ENCODE data around the gene FSIP2.
"Not testable (repeated sequence)": the region's sequence is repeated elsewhere in the genome, so short reads cannot be mapped to it uniquely, and the experiment has no call there.

Gene FSIP2

DNA sequence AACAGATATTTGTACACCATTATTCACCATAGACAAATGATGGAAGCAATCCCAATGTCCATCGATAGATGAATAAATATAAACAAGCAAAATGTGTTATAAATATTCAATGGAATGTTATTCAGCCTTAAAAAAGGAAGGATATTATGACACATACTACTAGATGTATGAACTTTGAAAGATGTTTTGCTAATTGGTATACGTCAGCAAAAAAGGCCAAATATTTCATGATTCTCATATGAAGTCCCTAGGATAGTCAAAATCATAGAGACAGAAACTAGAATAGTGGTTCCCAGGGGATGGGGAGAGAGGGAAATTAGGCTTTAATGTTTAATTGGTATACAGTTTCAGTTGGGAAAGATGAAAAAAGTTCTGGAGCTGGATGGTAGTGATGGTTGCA is 85.2 kb downstream of the FSIP2 start:
- H3K27ac ChIP-seq (ENCODE audit: low read depth, low read length), result no peak overlapping the region
- H3K4me1 ChIP-seq (ENCODE audit: control insufficient read depth, insufficient read depth, low read length), result no peaks in the 10 kb centered on the region
- H3K9ac ChIP-seq (ENCODE audit: low read length), result no peak overlapping the region
- no peak overlapping the region for H3K4me3 ChIP-seq (ENCODE audit: low read length)
- no peaks in the 10 kb centered on the region for H3K27me3 ChIP-seq (ENCODE audit: control insufficient read depth, insufficient read depth, low read length)
- no peaks in the 10 kb centered on the region for H3K36me3 ChIP-seq (ENCODE audit: control insufficient read depth, insufficient read depth, low read length)

DNA sequence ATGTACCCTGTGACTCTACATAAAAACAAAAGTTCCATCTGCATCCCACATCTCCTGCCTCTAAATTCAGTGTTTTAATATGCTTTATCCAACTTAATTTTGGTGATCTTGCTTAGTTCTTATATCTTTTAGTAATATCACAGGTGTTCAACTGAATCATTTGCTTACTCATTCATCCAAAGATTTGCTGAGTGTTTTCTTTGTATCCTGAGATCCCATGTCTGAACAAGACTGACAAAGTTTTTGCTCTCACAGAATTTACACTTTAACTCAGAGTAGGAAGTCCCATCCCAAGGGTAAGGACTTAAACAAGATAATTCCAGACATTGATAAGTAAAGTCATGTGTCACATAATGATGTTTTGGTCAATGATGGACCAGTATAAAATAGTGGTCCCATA is 87.0 kb downstream of the FSIP2 start:
- H3K4me1 ChIP-seq (ENCODE audit: control insufficient read depth, insufficient read depth, low read length), result no peaks in the 10 kb centered on the region
- no peak overlapping the region for H3K4me3 ChIP-seq (ENCODE audit: low read length)
- H3K27me3 ChIP-seq (ENCODE audit: control insufficient read depth, insufficient read depth, low read length), result no peaks in the 10 kb centered on the region
- no peaks in the 10 kb centered on the region for H3K36me3 ChIP-seq (ENCODE audit: control insufficient read depth, insufficient read depth, low read length)
- no peak overlapping the region for H3K9ac ChIP-seq (ENCODE audit: low read length)
- H3K27ac ChIP-seq (ENCODE audit: low read depth, low read length), result no peak overlapping the region

DNA sequence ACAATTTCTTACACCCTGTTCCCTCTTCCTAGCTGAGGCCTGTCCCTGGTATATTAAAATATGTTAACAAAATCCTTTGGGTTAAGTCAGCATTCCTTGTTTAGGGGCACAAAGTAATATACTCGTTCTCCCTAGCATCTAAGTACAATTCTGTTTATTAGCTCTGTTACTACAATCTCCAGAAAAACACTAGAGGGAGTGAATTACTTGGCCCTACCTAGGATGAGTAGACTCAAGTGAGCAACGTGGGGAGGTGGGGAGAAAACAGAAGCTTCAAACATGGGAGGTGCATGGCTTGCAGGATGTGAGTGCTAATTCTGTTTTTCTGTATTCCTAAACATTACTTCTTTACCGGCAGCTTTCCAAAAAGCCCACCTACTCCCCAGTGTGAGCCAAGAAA is 89.7 kb downstream of the FSIP2 start:
- Histone ChIP-seq H3K27ac (ENCODE audit: low read depth, low read length) (no peak overlapping the region), H3K4me1 (ENCODE audit: control insufficient read depth, insufficient read depth, low read length) (no peaks in the 10 kb centered on the region), H3K4me3 (ENCODE audit: low read length) (no peak overlapping the region), H3K36me3 (ENCODE audit: control insufficient read depth, insufficient read depth, low read length) (no peaks in the 10 kb centered on the region), H3K9ac (ENCODE audit: low read length) (no peak overlapping the region), H3K27me3 (ENCODE audit: control insufficient read depth, insufficient read depth, low read length) (no peaks in the 10 kb centered on the region)

DNA sequence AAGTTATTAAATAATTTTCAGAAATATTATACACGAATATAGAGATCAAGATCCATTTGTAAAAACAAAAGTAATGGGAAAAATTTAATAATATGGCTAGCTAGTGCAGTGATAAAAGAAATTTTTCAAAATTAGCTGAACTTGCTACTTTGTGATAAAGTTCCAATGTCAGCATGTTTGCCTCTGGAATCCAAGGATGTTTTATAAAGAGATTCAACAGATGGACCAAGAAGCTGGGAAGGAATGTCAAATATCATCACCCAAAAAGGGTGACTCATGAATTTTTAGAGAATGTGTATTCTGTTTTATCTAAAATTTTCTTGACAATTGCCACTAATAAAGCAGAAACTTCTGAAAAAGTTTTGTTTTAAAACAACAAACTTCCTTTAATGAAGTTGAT is 95.3 kb downstream of the FSIP2 start:
- no peak overlapping the region for H3K9ac ChIP-seq (ENCODE audit: low read length)
- H3K4me1 ChIP-seq (ENCODE audit: control insufficient read depth, insufficient read depth, low read length), result no peaks in the 10 kb centered on the region
- H3K36me3 ChIP-seq (ENCODE audit: control insufficient read depth, insufficient read depth, low read length), result no peaks in the 10 kb centered on the region
- no peak overlapping the region for H3K27ac ChIP-seq (ENCODE audit: low read depth, low read length)
- no peaks in the 10 kb centered on the region for H3K27me3 ChIP-seq (ENCODE audit: control insufficient read depth, insufficient read depth, low read length)
- H3K4me3 ChIP-seq (ENCODE audit: low read length), result no peak overlapping the region

DNA sequence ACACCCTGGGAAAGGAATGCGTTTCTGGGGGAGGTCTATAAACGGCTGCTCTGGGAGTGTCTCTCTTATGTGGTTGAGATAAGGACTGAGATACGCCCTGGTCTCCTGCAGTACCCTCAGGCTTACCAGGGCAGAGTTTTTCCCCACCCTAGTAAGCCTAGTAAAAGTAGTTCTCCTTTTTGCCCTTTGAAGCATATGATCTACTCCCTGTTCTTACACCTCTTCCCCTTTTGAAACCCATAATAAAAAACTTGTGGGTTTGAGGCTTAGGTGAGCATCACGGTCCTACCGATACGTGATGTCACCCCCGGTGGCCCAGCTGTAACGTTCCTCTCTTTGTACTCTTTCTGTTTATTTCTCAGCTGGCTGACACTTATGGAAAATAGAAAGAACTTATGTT is 97.4 kb downstream of the FSIP2 start:
- Histone ChIP-seq H3K9ac (ENCODE audit: low read length) (no peak overlapping the region), H3K27me3 (ENCODE audit: control insufficient read depth, insufficient read depth, low read length) (no peaks in the 10 kb centered on the region)

DNA sequence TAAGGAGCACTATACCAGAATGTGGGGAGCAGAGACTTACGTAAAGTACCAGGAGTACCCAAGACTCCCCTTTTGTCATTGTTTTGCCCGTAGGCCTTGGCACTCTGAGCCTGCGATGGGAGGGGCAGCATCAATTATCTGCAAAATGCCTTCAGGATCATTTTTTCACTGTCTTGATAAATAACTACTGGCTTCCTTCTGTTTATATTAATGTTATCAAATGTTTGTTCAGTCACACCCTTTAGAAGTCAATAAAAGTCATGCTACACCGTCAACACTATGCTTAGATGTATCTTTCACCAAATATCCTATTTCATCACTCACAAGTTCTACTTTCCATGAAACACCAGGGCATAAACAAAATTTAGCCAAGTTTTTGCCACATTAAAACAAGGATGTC is 116.3 kb downstream of the FSIP2 start:
- H3K4me3 ChIP-seq (ENCODE audit: low read length), result no peak overlapping the region
- H3K36me3 ChIP-seq (ENCODE audit: control insufficient read depth, insufficient read depth, low read length), result no peaks in the 10 kb centered on the region
- H3K27me3 ChIP-seq (ENCODE audit: control insufficient read depth, insufficient read depth, low read length), result no peaks in the 10 kb centered on the region
- H3K9ac ChIP-seq (ENCODE audit: low read length), result no peak overlapping the region
- no peaks in the 10 kb centered on the region for H3K4me1 ChIP-seq (ENCODE audit: control insufficient read depth, insufficient read depth, low read length)
- no peak overlapping the region for H3K27ac ChIP-seq (ENCODE audit: low read depth, low read length)

More for the DNA sequence above, 97.4 kb downstream of the FSIP2 start:
- H3K4me3 ChIP-seq (ENCODE audit: low read length), result no peak overlapping the region
- H3K4me1 ChIP-seq (ENCODE audit: control insufficient read depth, insufficient read depth, low read length), result no peaks in the 10 kb centered on the region
- no peak overlapping the region for H3K27ac ChIP-seq (ENCODE audit: low read depth, low read length)
- H3K36me3 ChIP-seq (ENCODE audit: control insufficient read depth, insufficient read depth, low read length), result no peaks in the 10 kb centered on the region

DNA sequence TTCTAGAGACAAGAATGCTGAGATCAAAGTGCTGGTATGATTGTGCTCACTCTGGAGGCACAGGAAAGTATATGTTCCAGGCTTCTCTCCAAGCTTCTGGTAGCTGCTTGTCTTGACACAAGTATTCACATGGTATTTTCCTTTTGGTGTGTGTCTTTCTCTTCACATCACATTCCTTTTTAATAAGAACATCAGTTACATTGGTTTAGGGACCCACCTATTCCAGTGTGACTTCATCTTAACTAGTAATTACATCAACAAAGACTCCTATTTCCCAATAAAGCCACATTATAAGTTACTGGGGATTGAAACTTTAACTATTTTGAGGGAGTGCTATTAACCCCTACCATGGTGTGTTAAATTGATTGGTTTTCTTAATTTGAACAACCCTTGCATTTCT is 119.1 kb downstream of the FSIP2 start:
- Histone ChIP-seq H3K27me3 (ENCODE audit: control insufficient read depth, insufficient read depth, low read length) (no peaks in the 10 kb centered on the region), H3K27ac (ENCODE audit: low read depth, low read length) (no peak overlapping the region), H3K4me1 (ENCODE audit: control insufficient read depth, insufficient read depth, low read length) (no peaks in the 10 kb centered on the region), H3K36me3 (ENCODE audit: control insufficient read depth, insufficient read depth, low read length) (no peaks in the 10 kb centered on the region), H3K4me3 (ENCODE audit: low read length) (no peak overlapping the region), H3K9ac (ENCODE audit: low read length) (no peak overlapping the region)

DNA sequence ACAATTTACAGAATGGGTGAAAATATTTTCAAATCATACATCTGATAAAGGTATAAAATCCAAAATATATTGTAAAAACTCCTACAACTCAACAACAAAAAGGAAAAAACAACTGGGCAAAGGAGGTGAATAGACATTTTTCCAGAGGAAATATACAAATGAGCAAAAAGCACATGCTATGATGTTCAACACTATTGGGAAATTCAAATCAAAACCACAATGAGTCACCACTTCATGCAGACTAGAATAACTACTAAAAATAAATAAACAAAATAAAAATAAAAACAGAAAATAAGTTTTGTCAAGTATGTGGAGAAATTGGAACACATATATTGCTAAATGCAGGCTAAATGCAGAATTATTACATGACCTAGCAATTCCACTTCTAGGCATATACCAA is 120.9 kb downstream of the FSIP2 start:
- no peak overlapping the region for H3K27ac ChIP-seq (ENCODE audit: low read depth, low read length)
- H3K4me1 ChIP-seq (ENCODE audit: control insufficient read depth, insufficient read depth, low read length), result no peaks in the 10 kb centered on the region

DNA sequence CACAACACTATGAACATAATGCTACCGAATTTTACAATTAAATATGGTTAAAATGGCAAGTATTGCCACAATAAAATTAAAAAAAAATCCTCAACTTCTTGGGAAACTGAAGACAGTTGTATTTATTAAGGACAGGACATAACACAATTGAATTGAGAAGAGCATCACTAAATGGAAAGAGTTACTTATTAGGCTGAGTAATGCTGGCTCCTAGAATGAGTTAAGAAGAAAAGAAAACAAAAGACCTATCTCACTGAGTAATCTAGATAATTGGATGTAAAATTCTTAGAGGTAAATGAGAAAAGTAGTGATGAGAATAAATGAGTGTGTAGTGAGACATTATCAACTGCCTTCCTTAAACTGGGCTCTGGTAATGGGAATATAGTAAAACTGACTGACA is 121.7 kb downstream of the FSIP2 start:
- H3K4me3 ChIP-seq (ENCODE audit: low read length), result no peak overlapping the region
- H3K9ac ChIP-seq (ENCODE audit: low read length), result no peak overlapping the region
- no peaks in the 10 kb centered on the region for H3K27me3 ChIP-seq (ENCODE audit: control insufficient read depth, insufficient read depth, low read length)
- H3K36me3 ChIP-seq (ENCODE audit: control insufficient read depth, insufficient read depth, low read length), result no peaks in the 10 kb centered on the region
- no peaks in the 10 kb centered on the region for H3K4me1 ChIP-seq (ENCODE audit: control insufficient read depth, insufficient read depth, low read length)
- no peak overlapping the region for H3K27ac ChIP-seq (ENCODE audit: low read depth, low read length)

More for the DNA sequence above, 120.9 kb downstream of the FSIP2 start:
- Histone ChIP-seq H3K9ac (ENCODE audit: low read length) (no peak overlapping the region), H3K27me3 (ENCODE audit: control insufficient read depth, insufficient read depth, low read length) (no peaks in the 10 kb centered on the region), H3K4me3 (ENCODE audit: low read length) (no peak overlapping the region), H3K36me3 (ENCODE audit: control insufficient read depth, insufficient read depth, low read length) (no peaks in the 10 kb centered on the region)

DNA sequence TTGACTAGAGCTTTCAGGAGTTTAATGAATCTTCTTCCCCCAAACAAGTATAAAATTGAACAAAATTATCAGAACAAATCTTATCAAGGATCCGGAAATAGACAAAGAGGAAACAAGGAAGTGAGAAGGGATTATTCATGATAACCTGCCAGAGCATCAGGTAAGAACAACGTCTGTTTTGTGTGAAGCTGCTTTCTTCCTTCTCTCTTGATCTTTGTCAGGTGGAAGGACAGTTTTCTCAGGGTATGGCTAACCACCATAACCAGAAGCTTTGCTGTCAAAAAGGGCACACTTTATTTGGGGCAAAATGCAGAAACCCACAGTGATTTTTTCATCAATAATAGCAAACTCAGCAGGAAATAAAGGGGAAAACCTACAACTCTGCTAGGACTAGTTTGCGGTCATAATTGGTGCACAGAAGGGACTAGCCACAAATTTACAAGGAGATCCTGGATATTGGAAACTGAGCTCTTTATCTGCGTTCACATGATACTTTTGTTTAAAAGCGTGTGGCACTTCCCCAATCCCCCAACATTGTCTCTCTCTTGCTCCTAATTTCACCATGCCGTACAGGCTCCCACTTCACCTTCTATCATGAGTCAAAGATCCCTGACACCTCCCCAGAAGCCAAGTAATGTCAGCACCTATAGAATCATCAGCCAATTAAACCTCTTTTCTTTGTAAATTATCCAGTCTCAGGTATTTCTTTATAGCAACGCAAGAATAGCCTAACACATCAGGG is 124.2 kb downstream of the FSIP2 start:
- Histone ChIP-seq H3K4me1 (ENCODE audit: control insufficient read depth, insufficient read depth, low read length) (no peaks in the 10 kb centered on the region), H3K9ac (ENCODE audit: low read length) (no peak overlapping the region), H3K4me3 (ENCODE audit: low read length) (no peak overlapping the region), H3K36me3 (ENCODE audit: control insufficient read depth, insufficient read depth, low read length) (no peaks in the 10 kb centered on the region), H3K27me3 (ENCODE audit: control insufficient read depth, insufficient read depth, low read length) (no peaks in the 10 kb centered on the region), H3K27ac (ENCODE audit: low read depth, low read length) (no peak overlapping the region)

DNA sequence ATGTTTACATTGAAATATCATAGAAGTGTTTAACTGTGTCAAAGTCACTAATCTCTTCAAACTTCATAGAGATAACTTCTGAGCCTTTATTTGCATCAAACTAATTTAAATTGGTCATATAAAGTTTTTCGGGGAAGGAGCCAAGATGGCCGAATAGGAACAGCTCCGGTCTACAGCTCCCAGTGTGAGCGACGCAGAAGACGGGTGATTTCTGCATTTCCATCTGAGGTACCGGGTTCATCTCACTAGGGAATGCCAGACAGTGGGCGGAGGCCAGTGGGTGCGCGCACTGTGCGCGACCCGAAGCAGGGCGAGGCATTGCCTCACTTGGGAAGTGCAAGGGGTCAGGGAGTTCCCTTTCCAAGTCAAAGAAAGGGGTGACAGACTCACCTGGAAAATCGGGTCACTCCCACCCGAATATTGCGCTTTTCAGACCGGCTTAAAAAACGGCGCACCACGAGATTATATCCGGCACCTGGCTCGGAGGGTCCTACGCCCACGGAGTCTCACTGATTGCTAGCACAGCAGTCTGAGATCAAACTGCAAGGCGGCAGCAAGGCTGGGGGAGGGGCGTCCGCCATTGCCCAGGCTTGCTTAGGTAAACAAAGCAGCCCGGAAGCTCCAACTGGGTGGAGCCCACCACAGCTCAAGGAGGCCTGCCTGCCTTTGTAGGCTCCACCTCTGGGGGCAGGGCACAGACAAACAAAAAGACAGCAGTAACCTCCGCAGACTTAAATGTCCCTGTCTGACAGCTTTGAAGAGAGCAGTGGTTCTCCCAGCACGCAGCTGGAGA is 126.1 kb downstream of the FSIP2 start:
- not testable (repeated sequence) for H3K4me1 ChIP-seq (ENCODE audit: control insufficient read depth, insufficient read depth, low read length); H3K4me3 ChIP-seq (ENCODE audit: low read length); H3K27ac ChIP-seq (ENCODE audit: low read depth, low read length); H3K36me3 ChIP-seq (ENCODE audit: control insufficient read depth, insufficient read depth, low read length); H3K27me3 ChIP-seq (ENCODE audit: control insufficient read depth, insufficient read depth, low read length); H3K9ac ChIP-seq (ENCODE audit: low read length)

DNA sequence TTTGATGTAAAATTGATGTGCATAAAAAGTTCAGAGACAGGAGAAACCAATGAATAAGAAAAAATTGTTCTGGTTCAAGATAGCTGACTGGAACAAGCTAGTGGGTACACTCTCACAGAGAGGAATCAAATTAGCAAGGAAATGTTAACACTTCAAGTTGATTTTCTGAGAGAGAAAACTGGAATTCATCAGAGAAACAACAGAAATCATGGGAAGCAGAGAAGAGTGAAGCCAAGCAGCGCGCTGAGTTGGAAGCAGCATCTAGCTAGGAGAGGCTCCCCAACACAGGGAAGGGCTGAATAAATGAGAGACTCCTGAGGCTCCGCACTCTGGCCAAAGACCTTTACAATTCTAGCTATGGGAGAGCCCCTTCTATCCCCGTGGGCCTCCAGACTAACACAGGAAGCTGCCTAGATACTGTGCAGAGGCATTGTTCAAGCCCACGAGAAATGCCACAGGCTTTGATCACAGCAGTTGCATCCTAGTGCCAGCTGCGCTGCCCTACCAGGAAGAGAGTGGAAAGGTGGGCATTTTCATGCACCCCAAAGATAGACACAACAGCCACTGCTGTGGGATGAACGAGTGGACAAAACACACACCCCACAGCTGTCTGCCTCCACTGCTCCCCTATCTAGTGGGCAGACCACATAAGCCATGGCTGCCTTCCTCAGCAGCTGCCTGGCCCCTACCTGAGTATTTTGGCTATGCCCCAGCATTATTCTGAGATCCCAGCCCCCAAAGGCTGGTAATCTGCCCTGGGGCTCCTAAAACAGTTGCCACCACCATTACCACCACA is 136.7 kb downstream of the FSIP2 start:
- no peaks in the 10 kb centered on the region for H3K36me3 ChIP-seq (ENCODE audit: control insufficient read depth, insufficient read depth, low read length)
- H3K27ac ChIP-seq (ENCODE audit: low read depth, low read length), result no peak overlapping the region
- no peaks in the 10 kb centered on the region for H3K4me1 ChIP-seq (ENCODE audit: control insufficient read depth, insufficient read depth, low read length)
- no peak overlapping the region for H3K9ac ChIP-seq (ENCODE audit: low read length)
- no peak overlapping the region for H3K4me3 ChIP-seq (ENCODE audit: low read length)
- H3K27me3 ChIP-seq (ENCODE audit: control insufficient read depth, insufficient read depth, low read length), result no peaks in the 10 kb centered on the region

All from rectal smooth muscle tissue (tissue), 1 donor.